DMS114 treated with DMSO at 0.1 percent for 48 hours (cell line): Measurements from ENCODE around the gene INTS1.
"Not testable (repeated sequence)": the region's sequence is repeated elsewhere in the genome, so short reads cannot be mapped to it uniquely, and the experiment has no call there.

Experiments
- DNase-seq: peaks from one replicate; lab custom pipeline; 2025; ENCODE audit not compliant: unreplicated experiment; lab: John Stamatoyannopoulos, UW

The INTS1 gene

DNA sequence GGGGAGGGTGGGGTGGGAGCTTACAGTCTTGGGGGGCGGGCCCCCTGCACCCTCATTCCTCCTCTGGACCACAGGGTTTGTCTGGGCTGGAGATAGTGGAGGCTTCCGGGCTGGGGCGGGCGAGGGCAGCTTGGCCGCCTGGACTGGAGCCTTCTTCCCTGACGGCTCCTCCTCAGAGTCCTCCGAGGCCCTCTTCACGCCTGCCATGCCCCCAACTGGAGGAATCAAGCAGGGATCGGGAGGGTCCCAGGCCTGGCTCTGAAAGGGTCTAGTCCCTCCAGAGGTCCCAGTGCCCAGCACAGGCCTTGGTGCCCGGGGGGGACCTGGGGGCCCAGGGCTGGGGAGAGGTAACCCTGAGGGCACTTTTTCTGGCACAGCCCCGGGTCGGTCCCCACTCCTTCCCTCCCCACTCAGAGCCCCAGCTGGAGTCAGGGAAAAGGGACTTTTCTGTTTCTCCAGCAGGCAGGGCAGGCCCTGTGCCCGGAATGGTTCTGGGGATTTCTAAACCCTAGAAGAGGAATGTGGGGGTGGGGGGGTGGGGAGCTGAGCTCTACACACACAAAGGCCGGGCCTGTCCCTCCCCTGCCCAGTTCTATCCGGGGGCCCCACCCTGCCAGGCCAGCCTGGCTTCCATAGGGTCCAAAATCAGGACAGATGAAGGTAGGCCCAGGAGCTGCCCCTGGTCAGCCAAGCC is 56.5 kb downstream of the INTS1 start:
- no peak for DNase-seq

DNA sequence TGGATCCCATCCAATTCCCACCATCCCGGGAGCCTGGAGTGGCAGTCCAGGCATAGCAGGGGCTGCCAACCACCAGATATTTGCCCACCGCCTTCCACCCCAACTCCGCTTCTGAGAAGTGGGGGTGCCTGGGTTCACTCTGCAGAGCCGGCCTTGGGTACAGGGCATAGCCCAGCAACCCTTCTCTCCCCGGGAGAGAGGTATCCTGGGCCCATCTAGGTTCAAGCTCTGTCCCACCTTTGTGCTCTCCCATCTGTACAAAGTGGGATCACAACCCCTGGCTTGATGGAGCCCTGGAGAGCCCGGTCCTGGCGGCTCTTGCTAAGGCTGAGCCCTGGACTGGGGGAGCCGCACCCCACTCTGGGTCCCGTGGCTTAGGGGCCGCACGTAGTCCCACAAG is 57.1 kb downstream of the INTS1 start:
- DNase-seq: no peak

DNA sequence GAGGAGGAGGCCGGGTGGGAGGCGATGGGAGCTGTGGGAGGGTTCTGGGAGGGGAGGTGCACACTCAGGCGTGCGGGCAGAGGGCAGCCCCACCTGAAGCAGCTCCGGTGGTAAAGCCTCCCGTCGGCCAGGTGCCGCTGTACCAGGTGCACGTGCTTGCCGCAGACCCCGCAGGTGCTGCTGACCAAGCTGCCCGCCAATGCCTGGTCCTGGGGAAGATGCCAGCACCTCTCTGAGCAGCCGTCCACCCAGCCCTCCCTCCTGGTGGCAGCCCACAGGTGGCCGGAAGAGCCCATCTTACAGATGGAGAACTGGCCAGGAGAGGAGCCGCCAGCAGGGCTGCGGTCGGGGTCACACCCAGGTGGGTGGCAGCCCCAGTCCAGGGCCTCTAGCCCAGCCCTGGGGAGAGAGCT is 57.6 kb downstream of the INTS1 start:
- DNase-seq: no peak

DNA sequence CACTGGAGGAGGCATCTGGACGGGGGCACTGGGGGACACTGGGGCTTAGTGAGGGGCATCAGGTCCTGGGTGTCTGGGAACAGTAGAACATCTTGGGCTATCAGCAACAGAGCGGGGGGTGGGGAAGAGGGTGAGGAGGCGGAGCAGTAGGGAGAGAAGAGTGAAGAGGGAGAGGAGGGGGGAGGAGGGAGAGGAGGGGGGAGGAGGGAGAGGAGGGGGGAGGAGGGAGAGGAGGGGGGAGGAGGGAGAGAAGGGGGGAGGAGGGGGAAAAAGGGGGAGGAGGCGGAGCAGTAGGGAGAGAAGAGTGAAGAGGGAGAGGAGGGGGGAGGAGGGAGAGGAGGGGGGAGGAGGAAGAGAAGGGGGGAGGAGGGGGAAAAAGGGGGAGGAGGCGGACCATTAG is 58.2 kb downstream of the INTS1 start:
- DNase-seq: not testable (repeated sequence)

DNA sequence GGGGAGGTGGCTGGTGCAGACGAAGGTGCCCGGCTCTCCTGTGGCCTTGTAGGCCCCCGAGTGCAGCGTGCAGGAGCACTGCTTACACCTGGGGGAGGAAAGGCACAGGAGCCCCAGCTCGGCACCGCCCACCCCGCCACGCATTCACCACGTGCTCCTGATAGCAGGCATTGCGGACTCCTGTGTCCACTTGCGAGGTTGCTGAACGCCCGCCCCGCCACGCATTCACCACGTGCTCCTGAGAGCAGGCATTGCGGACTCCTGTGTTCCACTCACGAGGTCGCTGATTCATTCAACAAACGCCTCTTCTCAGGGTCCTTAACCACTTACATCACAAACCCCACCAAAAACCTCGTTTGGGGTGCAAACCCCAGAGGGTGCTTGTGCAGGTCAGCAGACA is 58.8 kb downstream of the INTS1 start:
- DNase-seq: no peak

DNA sequence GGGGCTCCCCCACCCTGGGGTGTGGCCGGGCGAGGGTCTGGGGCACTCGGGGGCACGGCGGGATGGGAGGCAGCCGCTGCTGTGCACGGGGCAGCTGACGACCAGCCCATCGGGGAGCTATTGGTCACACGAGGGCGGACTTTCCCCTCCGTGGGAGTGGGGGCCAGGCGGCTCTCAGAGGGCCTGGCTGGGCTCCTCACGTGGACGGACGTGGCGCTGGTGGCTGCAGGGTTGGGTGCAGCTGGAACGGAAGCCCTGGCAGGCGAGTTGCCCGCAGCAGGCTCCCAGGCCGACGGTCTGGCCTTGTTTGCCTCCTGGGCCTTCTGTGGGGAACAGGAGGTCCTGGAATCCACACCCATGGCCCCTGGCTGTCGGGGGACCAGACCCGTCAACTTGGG is 59.3 kb downstream of the INTS1 start:
- no peak for DNase-seq

DNA sequence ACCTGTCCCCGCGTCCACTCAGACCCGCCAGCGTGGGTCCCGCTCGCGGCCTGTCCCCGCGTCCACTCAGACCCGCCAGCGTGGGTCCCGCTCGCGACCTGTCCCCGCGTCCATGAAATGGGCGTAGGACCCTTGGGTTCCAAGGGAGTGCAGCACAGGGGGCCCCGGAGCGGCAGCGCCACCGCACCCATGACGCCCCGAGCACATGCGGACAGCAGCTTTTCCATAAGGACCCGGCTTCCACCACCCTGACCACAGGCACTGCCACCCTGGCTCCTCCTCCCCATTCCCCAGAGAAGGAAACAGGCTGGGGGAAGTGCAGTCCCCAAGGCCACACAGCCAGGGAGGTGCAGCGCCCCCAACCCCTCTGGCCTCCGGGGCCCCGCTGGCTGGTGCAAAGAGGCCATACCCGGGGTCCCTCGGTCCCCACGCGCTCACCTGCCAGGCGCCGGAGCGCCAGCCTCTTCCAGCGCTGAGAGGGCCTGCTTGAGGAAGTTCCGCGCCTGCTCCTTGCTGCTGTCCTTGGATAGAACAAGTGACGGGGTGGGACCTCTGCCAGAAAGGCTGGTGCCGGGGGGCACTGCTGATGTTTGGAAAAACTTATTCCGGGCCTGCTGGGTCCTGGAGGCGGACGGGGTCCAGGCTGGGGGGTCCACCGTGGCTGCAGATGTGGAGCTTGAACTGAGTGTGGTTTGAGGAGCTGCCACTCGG is 59.8 kb downstream of the INTS1 start:
- no peak for DNase-seq

DNA sequence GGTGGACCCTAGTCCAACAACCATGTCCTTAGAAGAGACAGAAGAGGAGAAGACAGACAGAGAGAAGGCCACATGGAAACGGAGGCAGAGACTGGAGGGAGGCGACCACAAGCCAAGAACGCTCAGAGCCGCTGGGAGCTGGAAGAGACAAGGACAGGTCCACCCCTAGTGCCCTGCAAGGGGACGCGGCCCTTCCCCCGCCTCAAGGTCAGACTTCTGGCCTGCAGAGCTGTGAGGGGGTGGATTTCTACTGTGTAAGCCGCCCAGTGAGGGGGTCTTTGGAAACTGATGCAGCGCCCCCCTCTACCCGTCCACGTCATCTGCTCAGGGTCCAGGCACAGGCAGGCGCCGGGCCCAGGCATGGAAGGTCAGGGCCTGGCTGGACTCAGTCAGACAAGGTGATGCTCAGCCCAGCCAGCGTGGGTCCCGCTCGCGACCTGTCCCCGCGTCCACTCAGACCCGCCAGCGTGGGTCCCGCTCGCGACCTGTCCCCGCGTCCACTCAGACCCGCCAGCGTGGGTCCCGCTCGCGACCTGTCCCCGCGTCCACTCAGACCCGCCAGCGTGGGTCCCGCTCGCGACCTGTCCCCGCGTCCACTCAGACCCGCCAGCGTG is 60.5 kb downstream of the INTS1 start:
- DNase-seq: not testable (repeated sequence)

DNA sequence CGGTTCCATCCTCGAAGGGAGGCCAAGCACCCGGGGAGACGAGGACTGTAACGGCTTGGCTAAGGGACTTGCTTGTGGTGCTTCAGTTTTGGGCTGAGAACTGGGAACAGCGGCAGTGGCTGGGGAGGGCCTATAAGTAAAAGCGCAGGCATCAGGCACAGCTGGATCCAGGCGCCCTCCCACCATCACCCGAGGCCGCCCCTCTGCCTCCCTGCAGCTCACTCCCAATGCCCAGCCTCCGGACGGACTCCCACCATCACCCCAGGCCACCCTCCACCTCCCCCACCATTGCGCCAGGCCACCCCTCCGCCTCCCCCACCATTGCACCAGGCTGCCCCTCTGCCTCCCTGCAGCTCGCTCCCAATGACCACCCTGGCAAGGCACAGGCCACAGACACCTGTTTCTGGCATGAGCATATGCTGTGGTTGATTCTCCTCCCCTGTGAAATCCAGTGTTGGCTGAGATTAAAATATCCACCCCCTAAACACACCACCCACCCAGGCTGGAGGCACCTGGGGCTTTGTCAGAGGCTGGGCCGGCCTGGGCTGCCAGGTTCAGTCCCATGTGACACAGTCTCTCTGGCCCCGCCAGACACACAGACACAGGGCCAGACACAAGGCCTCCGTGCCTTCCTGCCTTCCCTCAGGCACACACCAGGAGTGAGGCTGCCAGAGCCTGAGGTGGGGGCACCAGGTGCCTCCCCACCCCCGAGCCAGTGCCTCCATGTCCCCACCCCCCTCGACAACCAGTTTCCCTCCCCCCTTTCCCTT is 61.6 kb downstream of the INTS1 start:
- DNase-seq: no peak

DNA sequence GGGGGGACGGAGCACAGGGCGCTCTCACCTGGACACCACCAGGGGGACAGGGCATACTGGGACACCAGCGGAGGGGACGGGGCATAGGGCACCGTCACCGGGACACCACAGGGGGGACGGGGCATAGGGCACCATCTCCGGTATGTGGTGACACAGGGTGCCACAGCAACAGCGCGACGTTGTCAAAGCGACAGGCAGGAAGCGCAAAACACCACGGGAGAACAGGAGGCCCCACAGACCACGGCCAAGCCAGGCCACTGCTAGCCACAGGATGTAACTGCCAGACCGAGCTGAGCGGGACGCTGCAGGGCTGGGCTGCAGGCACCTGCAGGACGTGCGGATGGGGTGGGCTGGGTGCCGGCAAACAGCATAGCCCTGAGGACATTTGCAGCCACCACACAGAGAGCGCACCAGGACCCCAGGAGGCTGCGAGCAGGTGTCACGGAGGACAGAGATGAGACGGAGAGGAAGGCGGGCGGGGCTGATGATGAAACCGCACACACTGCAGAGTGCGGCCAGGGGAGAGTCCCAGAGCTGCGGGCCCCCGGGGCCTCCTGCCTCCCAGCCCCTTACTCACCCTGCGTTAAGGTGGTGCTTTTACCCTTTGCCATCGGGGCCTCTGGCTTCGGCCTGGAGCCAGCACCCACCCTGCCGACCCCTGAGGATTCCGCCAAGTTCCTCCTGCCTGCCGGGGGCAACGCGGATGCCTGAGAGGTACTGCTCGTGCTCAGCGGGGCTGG is 62.4 kb downstream of the INTS1 start:
- DNase-seq: no peak

DNA sequence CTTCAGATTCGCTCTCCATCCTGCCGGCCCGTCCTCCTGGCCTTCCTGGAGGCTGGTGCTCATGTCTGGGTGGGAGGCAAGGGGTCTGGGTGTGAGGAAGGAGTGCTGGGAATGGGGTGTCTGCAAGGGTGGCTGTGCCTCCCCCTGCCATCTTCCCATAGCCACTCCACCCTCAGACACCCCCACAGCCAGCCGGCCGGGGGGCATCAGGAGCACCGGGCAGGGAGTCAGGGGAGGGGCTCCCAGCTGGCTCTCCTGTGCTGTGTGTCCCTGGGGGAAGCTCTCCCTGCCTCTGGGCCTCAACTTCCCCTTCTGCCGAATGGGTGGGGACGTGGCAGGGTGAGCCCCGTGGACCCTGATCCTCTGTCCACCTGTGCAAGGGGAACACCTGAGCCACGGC is 63.6 kb downstream of the INTS1 start:
- no peak for DNase-seq

DNA sequence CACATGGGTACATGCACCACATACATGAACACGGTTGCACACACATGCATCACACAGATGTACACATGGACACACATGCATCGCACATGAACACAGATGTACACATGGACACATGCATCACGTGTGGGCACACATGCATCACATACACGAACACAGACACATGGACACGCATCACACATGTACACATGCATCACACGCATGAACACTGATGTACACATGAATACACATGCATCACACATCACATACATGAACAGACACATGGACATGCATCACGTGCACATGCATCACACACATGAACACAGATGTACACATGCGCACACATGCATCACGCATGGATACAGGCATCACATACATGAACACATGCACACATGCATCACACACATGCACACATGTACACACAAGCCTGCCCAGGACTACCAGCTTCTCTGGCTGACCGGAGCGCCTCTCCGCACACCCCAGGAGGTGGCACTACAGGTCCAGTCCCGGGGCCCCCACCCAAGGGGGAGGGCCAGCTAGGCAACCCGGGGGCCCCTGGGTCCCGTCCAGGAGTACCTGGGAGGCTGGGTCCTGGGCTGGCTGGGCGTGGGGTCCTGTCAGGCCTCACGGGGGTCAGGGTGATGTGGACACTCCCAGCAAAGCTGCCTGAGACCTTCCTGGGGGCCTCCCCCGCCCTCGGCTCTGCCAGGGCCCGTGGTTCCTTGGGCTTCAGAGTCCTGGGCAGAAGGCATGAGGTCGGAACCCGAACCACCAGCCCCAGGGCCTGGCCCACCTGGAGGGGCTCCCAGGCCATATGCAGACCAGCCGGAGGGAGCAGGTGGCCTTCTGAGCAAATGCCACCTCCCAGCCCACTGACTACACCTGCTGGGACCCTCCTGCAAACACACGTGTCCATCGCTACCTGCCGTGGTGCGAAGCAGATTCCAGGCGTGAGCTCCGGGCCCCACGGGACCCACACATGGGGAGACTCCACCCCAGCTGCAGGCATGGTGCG is 64.5 kb downstream of the INTS1 start:
- DNase-seq: no peak

DNA sequence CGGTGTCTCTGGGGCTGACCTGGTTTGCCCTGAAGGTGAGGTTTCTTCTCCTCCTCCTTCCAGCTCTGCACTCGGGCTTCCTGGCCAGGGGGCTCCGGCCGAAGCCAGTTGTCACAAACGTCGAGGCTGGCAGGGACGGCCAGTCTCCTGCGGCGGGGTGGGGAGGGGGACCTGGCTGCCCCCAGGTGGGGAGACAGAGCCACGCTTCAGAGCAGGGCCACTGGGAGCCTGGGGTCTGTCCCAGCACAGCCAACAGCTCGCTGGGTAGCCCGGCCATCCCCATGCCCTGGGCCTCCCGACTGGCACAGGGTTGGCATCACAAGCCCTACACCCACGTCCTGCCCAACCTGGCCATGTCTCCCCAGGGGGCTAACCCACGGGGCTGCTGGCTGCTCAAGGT is 65.4 kb downstream of the INTS1 start:
- DNase-seq: no peak

DNA sequence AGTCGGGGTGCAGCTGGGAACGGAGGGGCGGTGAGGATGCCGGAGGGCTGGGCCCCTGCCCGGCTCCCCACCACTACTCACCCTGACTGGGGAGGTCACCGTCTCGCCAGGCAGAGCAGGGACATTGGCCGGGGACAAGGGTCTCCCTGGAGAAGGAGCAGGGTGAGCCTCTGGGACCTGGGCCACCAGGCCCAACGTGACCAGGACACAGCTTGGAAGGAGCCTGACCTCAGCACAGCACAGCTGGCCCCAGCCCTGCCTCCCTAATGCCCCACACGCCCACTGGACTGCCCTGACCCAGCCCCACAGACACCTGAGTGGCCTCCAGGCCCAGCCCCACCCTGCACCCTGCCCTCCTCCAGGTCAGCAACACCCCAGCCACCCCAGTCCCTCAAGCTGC is 66.0 kb downstream of the INTS1 start:
- DNase-seq: no peak

DNA sequence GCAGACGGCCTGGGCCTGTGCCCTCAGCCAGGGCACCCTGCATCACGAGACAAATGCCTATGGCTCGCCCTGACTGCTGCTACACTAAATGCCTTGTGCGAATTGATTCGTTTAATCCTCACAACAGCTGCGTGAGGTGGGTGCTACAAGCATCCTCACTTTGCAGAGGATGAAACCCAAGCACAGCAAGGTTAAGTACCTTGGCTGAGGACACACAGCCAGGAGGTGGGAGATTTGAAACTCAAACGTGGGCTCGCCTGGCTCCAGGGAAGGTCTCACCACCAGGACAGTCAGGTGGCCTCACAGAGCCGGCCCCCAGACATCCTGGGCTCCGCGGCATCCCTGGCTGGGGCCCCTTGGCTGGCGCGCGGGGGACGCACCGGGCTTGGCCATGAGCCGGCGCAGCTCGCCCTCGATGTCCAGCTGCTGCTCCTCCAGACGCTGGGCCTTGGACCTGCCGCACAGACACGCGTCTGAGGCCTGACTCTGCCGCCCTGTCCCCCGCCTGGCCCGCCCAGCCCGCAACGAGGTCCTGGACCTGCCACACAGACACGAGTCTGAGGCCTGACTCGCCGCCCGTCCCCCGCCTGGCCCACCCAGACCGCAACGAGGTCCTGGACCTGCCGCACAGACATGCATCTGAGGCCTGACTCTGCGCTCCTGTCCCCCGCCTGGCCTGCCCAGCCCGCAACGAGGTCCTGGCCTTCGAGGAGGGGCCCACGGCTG is 66.9 kb downstream of the INTS1 start:
- DNase-seq: no peak

DNA sequence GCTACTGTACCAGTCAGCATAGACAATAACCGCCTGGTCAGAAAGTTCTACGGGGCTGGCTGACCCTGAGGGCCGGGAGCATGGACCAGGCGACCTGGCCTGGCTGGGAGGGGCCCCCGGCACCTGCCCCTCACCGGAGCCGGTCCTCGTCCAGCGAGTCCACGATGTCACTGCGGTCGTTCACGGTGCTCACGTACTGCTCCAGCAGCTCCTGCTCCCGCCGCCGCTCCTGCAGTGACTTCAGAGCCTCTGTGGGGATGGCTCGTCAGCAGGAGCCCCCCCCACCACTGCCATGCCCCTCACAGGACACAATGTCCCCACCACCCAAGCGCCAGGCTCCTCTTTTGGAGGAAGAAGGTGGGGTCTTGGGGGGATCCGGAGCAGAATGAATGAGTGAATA is 67.6 kb downstream of the INTS1 start:
- DNase-seq: no peak

DNA sequence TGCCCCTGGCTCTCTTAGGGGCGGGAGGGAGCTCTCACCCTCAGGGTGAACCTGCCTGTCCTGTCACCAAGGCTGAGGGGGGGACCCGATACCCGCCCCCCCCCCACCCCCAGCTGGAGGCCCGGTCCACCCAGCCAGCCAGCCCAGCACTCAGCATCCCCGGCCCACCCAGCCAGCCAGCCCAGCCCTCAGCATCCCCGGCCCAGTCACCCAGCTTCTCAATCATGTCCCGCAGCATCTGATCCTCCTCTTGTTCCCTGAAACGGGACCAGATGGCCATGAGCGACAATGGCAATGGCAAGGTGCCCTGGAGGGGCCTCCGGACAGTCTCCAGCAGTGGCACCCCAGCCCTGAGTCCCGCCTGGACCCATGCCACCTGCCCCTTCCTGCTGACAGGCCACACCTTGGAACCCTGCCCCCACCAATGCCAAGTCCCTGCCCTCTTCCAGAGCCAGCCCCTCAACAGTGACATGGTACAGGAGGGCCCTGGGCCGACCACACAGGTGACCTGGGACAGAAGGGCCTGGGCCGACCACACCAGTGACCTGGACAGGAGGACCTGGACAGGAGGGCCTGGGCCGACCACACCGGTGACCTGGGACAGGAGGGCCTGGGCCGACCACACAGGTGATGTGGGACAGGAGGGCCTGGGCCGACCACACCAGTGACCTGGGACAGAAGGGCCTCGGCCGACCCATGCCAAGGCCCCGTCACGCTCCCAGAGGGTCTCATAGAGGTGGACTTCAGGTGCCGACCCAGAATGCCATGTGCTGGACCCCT is 69.1 kb downstream of the INTS1 start:
- no peak for DNase-seq

DNA sequence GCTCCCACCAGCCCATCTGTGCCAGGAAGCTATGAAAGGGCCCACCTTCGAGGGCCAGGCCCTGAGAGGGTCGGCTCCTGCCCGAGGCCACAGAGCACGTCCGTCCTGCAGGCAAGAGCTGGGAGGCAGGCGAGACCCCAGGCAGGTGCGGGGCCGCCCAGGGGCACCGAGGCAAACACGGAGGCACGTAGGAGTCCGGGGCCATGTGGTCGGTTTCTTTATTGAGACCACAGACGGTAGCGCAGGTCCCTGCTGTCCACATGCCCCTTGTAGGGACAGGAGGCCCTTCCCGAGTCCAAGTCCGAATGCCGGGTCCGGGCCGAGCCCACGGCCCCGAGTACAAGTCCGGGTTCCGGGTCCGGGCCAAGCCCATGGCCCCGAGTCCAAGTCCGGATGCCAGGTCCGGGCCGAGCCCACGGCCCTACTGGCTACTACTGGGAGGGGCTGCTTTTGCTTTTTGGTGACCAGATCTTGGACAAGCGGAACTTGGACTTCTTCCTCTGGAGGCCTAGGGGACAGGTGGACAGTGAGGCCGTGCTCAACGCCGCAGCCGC is 69.9 kb downstream of the INTS1 start:
- no peak for DNase-seq
